Measurements from ENCODE around the gene RCBTB1. TPM values are rescaled to one million over a fixed set of nuclear protein-coding genes. Genes with fewer than 3 reads are reported as not detected.

Gene RCBTB1
- total RNA-seq, 1 experiment from 2014 or later, result 26.1 TPM

GRCh38 chr13:49540552-49540951 is 44.8 kb downstream of the RCBTB1 start:
- H3K4me1 ChIP-seq (ENCODE audit: insufficient read depth, low read length), result no peaks in the 10 kb centered on the region
- H2BK5ac ChIP-seq (ENCODE audit: insufficient read length, low read length), result no peak overlapping the region
- peak overlapping the region in 2 of 3 experiments; percentile 77 to 91; a peak in 3 of 7 replicates for H3K27ac Mint-ChIP-seq
- no peak overlapping the region for H3K56ac ChIP-seq (ENCODE audit: insufficient read length, low read depth, low read length)
- H2BK120ac ChIP-seq (ENCODE audit: low read depth, low read length, poor library complexity, severe bottlenecking), result no peak overlapping the region
- no peaks in the 10 kb centered on the region for H3K27me3 ChIP-seq (ENCODE audit: insufficient read depth, low read length)
- H3K14ac ChIP-seq (ENCODE audit: insufficient read depth, low read length), result no peak overlapping the region
- no peak for DNase-seq
- no peak overlapping the region for H3K18ac ChIP-seq (ENCODE audit: insufficient read length, low read depth, low read length)
- H3K27ac ChIP-seq (ENCODE audit: insufficient read length, low read depth, low read length), result no peak overlapping the region
- H2BK12ac ChIP-seq (ENCODE audit: insufficient read length, low read depth, low read length), result no peak overlapping the region
- peaks cover 2 to 55% (median 33%) of the 10 kb centered on the region in 3 experiments; a peak in 6 of 7 replicates for H3K36me3 Mint-ChIP-seq (ENCODE audit: insufficient read depth in 1 of 3, low read depth in 3 of 3)
- TF ChIP-seq, protein P1, sequence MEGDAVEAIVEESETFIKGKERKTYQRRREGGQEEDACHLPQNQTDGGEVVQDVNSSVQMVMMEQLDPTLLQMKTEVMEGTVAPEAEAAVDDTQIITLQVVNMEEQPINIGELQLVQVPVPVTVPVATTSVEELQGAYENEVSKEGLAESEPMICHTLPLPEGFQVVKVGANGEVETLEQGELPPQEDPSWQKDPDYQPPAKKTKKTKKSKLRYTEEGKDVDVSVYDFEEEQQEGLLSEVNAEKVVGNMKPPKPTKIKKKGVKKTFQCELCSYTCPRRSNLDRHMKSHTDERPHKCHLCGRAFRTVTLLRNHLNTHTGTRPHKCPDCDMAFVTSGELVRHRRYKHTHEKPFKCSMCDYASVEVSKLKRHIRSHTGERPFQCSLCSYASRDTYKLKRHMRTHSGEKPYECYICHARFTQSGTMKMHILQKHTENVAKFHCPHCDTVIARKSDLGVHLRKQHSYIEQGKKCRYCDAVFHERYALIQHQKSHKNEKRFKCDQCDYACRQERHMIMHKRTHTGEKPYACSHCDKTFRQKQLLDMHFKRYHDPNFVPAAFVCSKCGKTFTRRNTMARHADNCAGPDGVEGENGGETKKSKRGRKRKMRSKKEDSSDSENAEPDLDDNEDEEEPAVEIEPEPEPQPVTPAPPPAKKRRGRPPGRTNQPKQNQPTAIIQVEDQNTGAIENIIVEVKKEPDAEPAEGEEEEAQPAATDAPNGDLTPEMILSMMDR (conservative IDR thresholded peaks at IDR 0.05), result no peak
- H4K91ac ChIP-seq (ENCODE audit: insufficient read length, low read depth, low read length), result no peak overlapping the region
- peaks cover 7 to 9% of the 10 kb centered on the region in 2 experiments; a peak in 1 of 4 replicates for H3K4me1 Mint-ChIP-seq
- H2BK15ac ChIP-seq (ENCODE audit: low read depth, low read length), result no peak overlapping the region
- H4K8ac ChIP-seq (replicated peaks; ENCODE audit: insufficient read length, low read depth, low read length), result no peak overlapping the region
- H3K4ac ChIP-seq (ENCODE audit: low read depth, low read length), result no peak overlapping the region
- WGBS (ENCODE audit: extremely low coverage, insufficient read length, low lambda C conversion rate), result no CpG with 5 or more reads among the region's 7 CpGs
- H3T11ph ChIP-seq (ENCODE audit: low read length), result no peak overlapping the region
- no peaks in the 10 kb centered on the region for H3K9me3 ChIP-seq (ENCODE audit: control insufficient read depth, low read depth, low read length)
- peak overlapping the region; percentile 29 for H3K9ac ChIP-seq (ENCODE audit: extremely low read depth, insufficient read length, low read length)
- H3K23ac ChIP-seq (ENCODE audit: insufficient read length, low read depth, low read length), result no peak overlapping the region
- H3K79me1 ChIP-seq (ENCODE audit: insufficient read depth, low read depth, low read length, poor library complexity, severe bottlenecking), result no peaks in the 10 kb centered on the region
- no peak overlapping the region for H2AFZ ChIP-seq (ENCODE audit: low read length)
- no peak overlapping the region for H3K4me2 ChIP-seq (ENCODE audit: insufficient read depth, insufficient read length, low read length)
- H2BK20ac ChIP-seq (ENCODE audit: low read depth, low read length, poor library complexity, severe bottlenecking), result no peak overlapping the region
- H3K9me3 Mint-ChIP-seq, result no peaks in the 10 kb centered on the region
- H3K79me2 ChIP-seq (ENCODE audit: insufficient read depth, low read length), result no peaks in the 10 kb centered on the region
- no peak overlapping the region for H4K5ac ChIP-seq (ENCODE audit: insufficient read length, low read depth, low read length)
- no peak overlapping the region for H3K4me3 Mint-ChIP-seq
- H3K27me3 Mint-ChIP-seq (ENCODE audit: low read depth), result no peaks in the 10 kb centered on the region
- no peaks in the 10 kb centered on the region for H3K23me2 ChIP-seq (ENCODE audit: insufficient read length, low read depth, low read length, poor library complexity, severe bottlenecking)
- H2AK5ac ChIP-seq (ENCODE audit: insufficient read length, low read length), result no peak overlapping the region
- H4K20me1 ChIP-seq (ENCODE audit: control insufficient read depth, insufficient read depth, insufficient read length), result no peaks in the 10 kb centered on the region

Measured in H9 (cell line).